ENCODE measurements around the gene SLC4A1. TPM values are rescaled to one million over a fixed set of nuclear protein-coding genes. Genes with fewer than 3 reads are reported as not detected.

SLC4A1 gene
- polyA plus RNA-seq, 1 of the 3 experiments (the other 2 are of a cell fraction) = not detected

DNA sequence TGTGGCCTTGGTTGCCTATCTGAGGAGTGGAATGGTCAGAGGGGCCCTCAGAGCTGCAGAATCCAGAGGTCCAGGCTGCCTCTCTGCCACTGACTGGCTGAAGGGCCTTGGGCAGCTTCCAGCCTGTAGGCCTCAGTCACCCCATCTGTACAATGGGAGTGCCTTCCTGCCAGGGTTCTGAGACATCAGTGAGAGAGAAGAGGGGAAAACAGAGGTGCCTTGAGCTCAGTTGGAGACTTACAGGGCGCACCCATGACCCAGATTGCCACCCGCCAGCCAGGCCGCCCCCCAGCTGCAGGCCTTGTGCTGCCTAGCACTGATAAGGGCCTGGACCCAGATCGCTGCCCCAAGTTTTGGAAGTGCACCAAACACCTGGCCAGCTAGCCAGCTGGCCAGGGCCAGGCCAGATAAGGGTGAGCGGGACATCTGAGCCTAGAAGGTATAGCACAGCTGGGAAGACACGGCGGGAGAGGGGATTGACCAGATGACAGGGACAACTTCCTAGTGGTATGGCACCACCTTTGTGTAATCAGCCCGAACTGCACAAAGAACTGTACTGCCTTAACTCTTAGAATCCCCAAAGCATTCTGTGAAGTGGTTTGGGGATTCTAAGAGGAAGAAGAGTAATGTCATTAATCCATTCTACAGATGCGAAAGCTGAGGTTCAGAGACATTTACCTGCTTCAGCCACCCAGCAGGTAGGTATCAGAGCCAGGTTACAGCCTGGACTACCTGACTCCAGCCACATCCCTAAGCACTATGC, 1.4 kb downstream of the SLC4A1 start:
- ChIA-PET POLR2A (no interaction called here), CTCF (interaction anchor here (0.7 to 1.5 kb wide), 6 partner anchors 8 to 94 kb away, joined by 3 to 5 read pairs (median 3); partner anchors contain the start of gene UBTF)
- Histone ChIP-seq H3K4me3 (ENCODE audit: low read depth in 2 of 2, low read length in 1 of 2) (no peak overlapping the region), H3K36me3 (replicated peaks in 1 of 2; ENCODE audit: control insufficient read depth in 1 of 2, insufficient read depth in 2 of 2, low read length in 1 of 2) (no peaks in the 10 kb centered on the region), H3K27ac (ENCODE audit: low read depth in 2 of 2, low read length in 1 of 2) (no peak overlapping the region), H3K4me1 (ENCODE audit: control insufficient read depth in 1 of 2, insufficient read depth in 2 of 2, low read depth in 1 of 2, low read length in 1 of 2) (peaks cover 0 to 14% of the 10 kb centered on the region in 2 experiments; a peak in 1 of 4 replicates), H3K4me2 (no peak overlapping the region), H4K20me1 (ENCODE audit: insufficient read depth) (no peaks in the 10 kb centered on the region), H3K9ac (no peak overlapping the region), H3K79me2 (ENCODE audit: insufficient read depth) (no peaks in the 10 kb centered on the region), H3K27me3 (ENCODE audit: insufficient read depth) (no peaks in the 10 kb centered on the region), H2AFZ (ENCODE audit: low read depth) (no peak overlapping the region), H3K9me2 (no peaks in the 10 kb centered on the region), H3F3A (replicated peaks; ENCODE audit: insufficient read depth) (no peaks in the 10 kb centered on the region), H3K9me3 (no peaks in the 10 kb centered on the region)
- 73% methylated on average over 9 of the region's 9 CpGs for WGBS (ENCODE audit: low lambda C conversion rate)
- TF ChIP-seq ELF1 (IDR thresholded peaks at IDR 0.05) = no peak
- 0 out of 2 replicates have a peak, but pooled peaks have one; percentile 15 for TF ChIP-seq RCOR1 (IDR thresholded peaks at IDR 0.05; ENCODE audit: low read length)
- TF ChIP-seq CHD2 (IDR thresholded peaks at IDR 0.05; ENCODE audit: low read length, partially characterized antibody) = peak; percentile 7
- TF ChIP-seq SMC3 (IDR thresholded peaks at IDR 0.05; ENCODE audit: low read depth, low read length) = peak; percentile 23; the same call in 1 of the 2 replicates
- peak; percentile 66 for TF ChIP-seq RAD21 (IDR thresholded peaks at IDR 0.05; ENCODE audit: low read length)
- peak; percentile 69 for DNase-seq

- Histone ChIP-seq H3K36me3 (replicated peaks in 1 of 2; ENCODE audit: control insufficient read depth in 1 of 2, insufficient read depth in 2 of 2, low read length in 1 of 2) (no peaks in the 10 kb centered on the region), H3K9ac (no peak overlapping the region), H3K27me3 (ENCODE audit: insufficient read depth) (no peaks in the 10 kb centered on the region), H3K4me3 (ENCODE audit: low read depth in 2 of 2, low read length in 1 of 2) (no peak overlapping the region), H3K27ac (ENCODE audit: low read depth in 2 of 2, low read length in 1 of 2) (no peak overlapping the region), H3K4me2 (no peak overlapping the region), H3K4me1 (ENCODE audit: control insufficient read depth in 1 of 2, insufficient read depth in 2 of 2, low read depth in 1 of 2, low read length in 1 of 2) (peaks cover 0 to 6% of the 10 kb centered on the region in 2 experiments; a peak in 1 of 4 replicates), H3K79me2 (ENCODE audit: insufficient read depth) (no peaks in the 10 kb centered on the region), H3K9me2 (no peaks in the 10 kb centered on the region), H3K9me3 (no peaks in the 10 kb centered on the region), H2AFZ (ENCODE audit: low read depth) (no peak overlapping the region), H4K20me1 (ENCODE audit: insufficient read depth) (no peaks in the 10 kb centered on the region), H3F3A (replicated peaks; ENCODE audit: insufficient read depth) (no peaks in the 10 kb centered on the region)
- POLR2A ChIA-PET = no interaction called here
- TF ChIP-seq FOSL2 (IDR thresholded peaks at IDR 0.05; ENCODE audit: borderline replicate concordance, low read depth) = no peak
- no peak for TF ChIP-seq MEF2A (IDR thresholded peaks at IDR 0.05; ENCODE audit: borderline replicate concordance, low read depth)
- TF ChIP-seq POLR2AphosphoS5 (IDR thresholded peaks at IDR 0.05; ENCODE audit: low read depth, low read length) = no peak
- TF ChIP-seq JUND (IDR thresholded peaks at IDR 0.05) = no peak
- no peak for TF ChIP-seq GATA2 (CRISPR knock-in tag; IDR thresholded peaks at IDR 0.05)
- no peak for TF ChIP-seq RAD21 (IDR thresholded peaks at IDR 0.05; ENCODE audit: low read length)
- no peak for TF ChIP-seq SIN3A (IDR thresholded peaks at IDR 0.05; ENCODE audit: borderline replicate concordance, low read depth, low read length)
- DNase-seq = no peak
- CTCF ChIA-PET = no interaction called here
- WGBS (ENCODE audit: low lambda C conversion rate) = 64% methylated on average over 7 of the region's 7 CpGs
These were observed 4.5 kb downstream of the SLC4A1 start for GRCh38 chr17:44263345-44263902.
